IMR-90 (cell line): ENCODE results near the gene MTHFSD. TPM values are rescaled to one million over a fixed set of nuclear protein-coding genes. Genes with fewer than 3 reads are reported as not detected.

Source experiments
- ATAC-seq: fragments of 200-7000 bp; cut with Tn5 transposase; 2 replicates; pipeline ENCODE4 v1.9.1; 2020; ENCODE audit warnings: low read depth, mild to moderate bottlenecking, moderate library complexity
- BruUV-seq: library from RNA; stranded (reverse); fragments of 400-500 nt; replicated peaks from 2 replicates; lab custom pipeline; 2021; lab: Mats Ljungman, UMichigan
- CTCF ChIA-PET: fragments of 300-600 bp; formaldehyde crosslinking; extraction: SDS; loops from one replicate; lab custom pipeline; 2021; ENCODE audit warnings: antibody characterized with exemption; lab: Yijun Ruan, JAX
- POLR2A ChIA-PET: fragments of 300-600 bp; sonication (Branson Sonifier 250); formaldehyde crosslinking; loops from one replicate; lab custom pipeline; 2022; ENCODE audit warnings: antibody characterized with exemption; ENCODE audit not compliant: unreplicated experiment; lab: Charles Lee
- DNase-seq: peaks from one replicate; pipeline ENCODE4 v3.0.0; 2013
- H2AFZ ChIP-seq: replicated peaks from 2 replicates; pipeline ENCODE3; 2013; ENCODE audit warnings: low read length, mild to moderate bottlenecking; ENCODE audit not compliant: poor library complexity
- H2AK5ac ChIP-seq: 2 replicates; pipeline ENCODE4 v1.6.1; 2013; ENCODE audit warnings: low read depth, low read length, inconsistent platforms
- H2AK9ac ChIP-seq: replicated peaks from 2 replicates; pipeline ENCODE3; 2013; ENCODE audit warnings: mild to moderate bottlenecking, low read depth, low read length, moderate library complexity; ENCODE audit not compliant: poor library complexity
- H2BK120ac ChIP-seq: 2 replicates; pipeline ENCODE4 v1.6.1; 2013; ENCODE audit warnings: low read depth, low read length, inconsistent platforms
- H2BK15ac ChIP-seq: 3 replicates; pipeline ENCODE4 v1.6.1; 2013; ENCODE audit warnings: low read depth, low read length, inconsistent platforms
- H2BK20ac ChIP-seq: 2 replicates; pipeline ENCODE4 v1.6.1; 2013; ENCODE audit warnings: low read depth, mild to moderate bottlenecking, inconsistent platforms, low read length, moderate library complexity
- H2BK5ac ChIP-seq: 2 replicates; pipeline ENCODE4 v1.6.1; 2013; ENCODE audit warnings: mild to moderate bottlenecking, low read depth, low read length, inconsistent platforms; ENCODE audit not compliant: poor library complexity, severe bottlenecking
- H3K14ac ChIP-seq: replicated peaks from 2 replicates; pipeline ENCODE4 v1.6.1; 2013; ENCODE audit warnings: low read depth, low read length, inconsistent platforms
- H3K18ac ChIP-seq: 2 replicates; pipeline ENCODE4 v1.6.1; 2013; ENCODE audit warnings: low read depth, low read length, control low read depth
- H3K23ac ChIP-seq: 2 replicates; pipeline ENCODE4 v1.6.1; 2013; ENCODE audit warnings: low read depth, low read length, inconsistent platforms
- H3K27ac ChIP-seq: 2 replicates; pipeline ENCODE4 v1.5.1; 2013; ENCODE audit warnings: mild to moderate bottlenecking, control low read depth, low read length; ENCODE audit not compliant: insufficient read depth
- H3K27me3 ChIP-seq: 2 replicates; pipeline ENCODE4 v1.6.1; 2013; ENCODE audit warnings: low read length; ENCODE audit not compliant: control insufficient read depth, insufficient read depth
- H3K36me3 ChIP-seq: 2 replicates; pipeline ENCODE4 v1.6.1; 2013; ENCODE audit warnings: low read length, mixed read lengths; ENCODE audit not compliant: control insufficient read depth, insufficient read depth
- H3K4ac ChIP-seq: 2 replicates; pipeline ENCODE4 v1.6.1; 2013; ENCODE audit warnings: low read depth, low read length, inconsistent platforms
- H3K4me1 ChIP-seq: 2 replicates; pipeline ENCODE4 v1.6.1; 2013; ENCODE audit warnings: low read length, mixed read lengths; ENCODE audit not compliant: control insufficient read depth, insufficient read depth
- H3K4me2 ChIP-seq: 2 replicates; pipeline ENCODE4 v1.6.1; 2013; ENCODE audit warnings: low read depth, mild to moderate bottlenecking, control low read depth, low read length, moderate library complexity
- H3K4me3 ChIP-seq: 2 replicates; pipeline ENCODE4 v1.5.1; 2013; ENCODE audit warnings: low read depth, mild to moderate bottlenecking, control low read depth, low read length, moderate library complexity; ENCODE audit not compliant: insufficient read depth
- H3K56ac ChIP-seq: 2 replicates; pipeline ENCODE4 v1.6.1; 2013; ENCODE audit warnings: low read length, inconsistent platforms; ENCODE audit not compliant: insufficient read depth; ENCODE audit errors: extremely low read depth
- H3K79me1 ChIP-seq, 2 experiments: 2 replicates each; pipeline ENCODE4 v1.6.1; 2013; ENCODE audit warnings: low read length in 2 of 2, inconsistent platforms in 1 of 2, low read depth in 1 of 2
- H3K9ac ChIP-seq: 2 replicates; pipeline ENCODE4 v1.6.1; 2013; ENCODE audit warnings: low read depth, low read length, control low read depth
- H3K9me1 ChIP-seq: 2 replicates; pipeline ENCODE4 v1.6.1; 2013; ENCODE audit warnings: low read length, inconsistent platforms; ENCODE audit not compliant: insufficient read depth
- H3K9me3 ChIP-seq: 2 replicates; pipeline ENCODE4 v1.6.1; 2013; ENCODE audit warnings: low read length; ENCODE audit not compliant: control insufficient read depth, insufficient read depth
- H4K20me1 ChIP-seq: 2 replicates; pipeline ENCODE4 v1.6.1; 2013; ENCODE audit warnings: low read length, inconsistent platforms; ENCODE audit not compliant: insufficient read depth
- H4K5ac ChIP-seq: 2 replicates; pipeline ENCODE4 v1.6.1; 2013; ENCODE audit warnings: mild to moderate bottlenecking, low read depth, low read length, control low read depth
- H4K8ac ChIP-seq, 2 experiments: 2 replicates each; pipeline ENCODE4 v1.6.1; 2013; ENCODE audit warnings: low read depth in 2 of 2, low read length in 2 of 2, control low read depth in 1 of 2, inconsistent platforms in 1 of 2
- H4K91ac ChIP-seq: 2 replicates; pipeline ENCODE4 v1.6.1; 2013; ENCODE audit warnings: low read depth, low read length, inconsistent platforms; ENCODE audit not compliant: insufficient read depth
- BHLHE40 ChIP-seq: fragments of 150-350 bp; IDR thresholded peaks from 2 replicates; pipeline ENCODE4 v1.6.1; 2016; ENCODE audit warnings: mild to moderate bottlenecking, low read depth, low read length
- CEBPB ChIP-seq: IDR thresholded peaks from 2 replicates; pipeline ENCODE4 v1.6.1; 2012; ENCODE audit warnings: low read depth, low read length, improper control_type of control experiment
- CHD1 ChIP-seq: IDR thresholded peaks from 2 replicates; pipeline ENCODE4 v1.6.1; 2012; ENCODE audit warnings: low read depth, low read length, improper control_type of control experiment
- CTCF ChIP-seq: conservative IDR thresholded peaks from 2 replicates; pipeline ENCODE4 v1.5.1; 2012; ENCODE audit warnings: mild to moderate bottlenecking, low read depth, low read length, improper control_type of control experiment
- FOS ChIP-seq: fragments of 150-350 bp; IDR thresholded peaks from 2 replicates; pipeline ENCODE4 v1.6.1; 2016; ENCODE audit warnings: low read depth, low read length
- MAFK ChIP-seq: IDR thresholded peaks from 2 replicates; pipeline ENCODE4 v1.6.1; 2012; ENCODE audit warnings: low read depth, low read length, improper control_type of control experiment
- MAZ ChIP-seq: IDR thresholded peaks from 2 replicates; pipeline ENCODE4 v1.6.1; 2012; ENCODE audit warnings: low read depth, mild to moderate bottlenecking, low read length, improper control_type of control experiment, moderate library complexity, borderline replicate concordance
- POLR2A ChIP-seq: IDR thresholded peaks from 2 replicates; pipeline ENCODE4 v1.6.1; 2012; ENCODE audit warnings: mild to moderate bottlenecking, low read depth, low read length
- RAD21 ChIP-seq: IDR thresholded peaks from 2 replicates; pipeline ENCODE4 v1.6.1; 2012; ENCODE audit warnings: low read length, improper control_type of control experiment
- RCOR1 ChIP-seq: IDR thresholded peaks from 2 replicates; pipeline ENCODE4 v1.6.1; 2012; ENCODE audit warnings: mild to moderate bottlenecking, low read length, improper control_type of control experiment; ENCODE audit not compliant: insufficient replicate concordance
- SMC3 ChIP-seq: fragments of 150-350 bp; IDR thresholded peaks from 2 replicates; pipeline ENCODE4 v1.6.1; 2016; ENCODE audit warnings: low read depth, mild to moderate bottlenecking, antibody characterized with exemption, low read length, moderate library complexity
- USF2 ChIP-seq: fragments of 150-350 bp; IDR thresholded peaks from 2 replicates; pipeline ENCODE4 v1.6.1; 2017; ENCODE audit warnings: mild to moderate bottlenecking, antibody characterized with exemption, low read length, low read depth
- WGBS, 2 experiments: methylation state at CpG; one replicate each; pipeline versions ENCODE4 v1.1.5 to v1.1.7; 2013; ENCODE audit warnings: missing lambda C conversion rate in 2 of 2; ENCODE audit not compliant: insufficient read length in 1 of 2; ENCODE audit errors: extremely low coverage in 2 of 2; 5-methylcytosine and 5-hydroxymethylcytosine counted together
- dilution Hi-C: fragments of 300-500 bp; cut with HindIII; formaldehyde crosslinking; loops from one replicate; pipeline ENCODE4 v1.14.3; 2018; ENCODE audit warnings: low sequenced_read_pairs; ENCODE audit not compliant: unreplicated experiment
- in situ Hi-C: fragments of 300-500 bp; cut with MboI; formaldehyde crosslinking; loops from 3 replicates; pipeline ENCODE4 v1.14.3; 2019; ENCODE audit warnings: low sequenced_read_pairs, inconsistent platforms, mixed read lengths
- intact Hi-C: fragments of 100-400 bp; cut with micrococcal nuclease; formaldehyde crosslinking; loops from 2 replicates; pipeline ENCODE4 v1.10.0; 2022
- polyA plus RNA-seq, 3 experiments: library from polyadenylated mRNA; depleted of rRNA; stranded (reverse); fragments of >200 nt; gene quantifications; 2 replicates each; pipeline ENCODE4 v1.2.3, GENCODE V29; 2012; ENCODE audit warnings: low replicate concordance in 1 of 3
- total RNA-seq: library from RNA; depleted of rRNA; stranded (reverse); fragments of >200 nt; gene quantifications from 2 replicates; pipeline ENCODE4 v1.2.3, GENCODE V29; 2012
- TF ChIP-seq, protein P1 (sequence below): fragments of 150-350 bp; IDR thresholded peaks from 2 replicates; pipeline ENCODE4 v1.6.1; 2016; ENCODE audit warnings: low read depth, mild to moderate bottlenecking, low read length, moderate library complexity, borderline replicate concordance

Gene MTHFSD
- total and polyA plus RNA-seq, 2 of the 4 experiments (the other 2 are of a cell fraction): 8.2 to 16.8 TPM

- Histone ChIP-seq H2BK5ac (no peak overlapping the region), H2BK15ac (peak overlapping the region; percentile 58; the same call in 1 of the 3 replicates), H3K79me1 (peaks cover 0 to 10% of the 10 kb centered on the region in 2 experiments; a peak in 3 of 4 replicates), H3K56ac (no peak overlapping the region), H2AFZ (peak overlapping the region; percentile 88), H3K9ac (no peak overlapping the region), H4K20me1 (no peaks in the 10 kb centered on the region), H3K27me3 (no peaks in the 10 kb centered on the region), H4K8ac (peak overlapping the region in 1 of 2 experiments; percentile 19; a peak in 1 of 4 replicates), H3K4ac (peak overlapping the region; percentile 24; the same call in 1 of the 2 replicates), H3K4me2 (peak overlapping the region; percentile 44), H3K14ac (no peak overlapping the region), H4K91ac (no peak overlapping the region), H2BK120ac (no peak overlapping the region), H3K36me3 (no peaks in the 10 kb centered on the region), H2AK9ac (no peak overlapping the region), H3K27ac (no peak overlapping the region), H2AK5ac (no peak overlapping the region), H4K5ac (no peak overlapping the region), H3K9me1 (peaks cover 2% of the 10 kb centered on the region; the same call in 1 of the 2 replicates), H3K9me3 (no peaks in the 10 kb centered on the region), H3K18ac (no peak overlapping the region), H2BK20ac (no peak overlapping the region), H3K4me1 (peaks cover 6% of the 10 kb centered on the region), H3K23ac (no peak overlapping the region), H3K4me3 (no peak overlapping the region)
- dilution Hi-C loops: no loop called here
- in situ Hi-C loops: loop anchor here (5.0 kb wide), 1 partner anchor 496 kb away; no protein-coding TSS in a partner anchor
- ChIA-PET POLR2A (interaction anchor here (0.6 kb wide), 1 partner anchor 11 kb away, joined by 3 read pairs; no protein-coding TSS in a partner anchor), CTCF (interaction anchor here (2.0 kb wide), 1 partner anchor 497 kb away, joined by 18 read pairs; no protein-coding TSS in a partner anchor)
- TF ChIP-seq CEBPB (no peak), POLR2A (no peak), USF2 (no peak), MAZ (no peak), MAFK (no peak), RAD21 (no peak), SMC3 (no peak), CHD1 (no peak), FOS (no peak), RCOR1 (no peak), BHLHE40 (no peak), CTCF (no peak)
- TF ChIP-seq, protein P1, sequence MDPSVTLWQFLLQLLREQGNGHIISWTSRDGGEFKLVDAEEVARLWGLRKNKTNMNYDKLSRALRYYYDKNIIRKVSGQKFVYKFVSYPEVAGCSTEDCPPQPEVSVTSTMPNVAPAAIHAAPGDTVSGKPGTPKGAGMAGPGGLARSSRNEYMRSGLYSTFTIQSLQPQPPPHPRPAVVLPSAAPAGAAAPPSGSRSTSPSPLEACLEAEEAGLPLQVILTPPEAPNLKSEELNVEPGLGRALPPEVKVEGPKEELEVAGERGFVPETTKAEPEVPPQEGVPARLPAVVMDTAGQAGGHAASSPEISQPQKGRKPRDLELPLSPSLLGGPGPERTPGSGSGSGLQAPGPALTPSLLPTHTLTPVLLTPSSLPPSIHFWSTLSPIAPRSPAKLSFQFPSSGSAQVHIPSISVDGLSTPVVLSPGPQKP: no peak
- intact Hi-C loops: loop anchor here (2.0 to 10.0 kb wide), 2 partner anchors 637 to 1069 kb away; no protein-coding TSS in a partner anchor
- BruUV-seq: no TSS peak
- ATAC-seq: no peak
- DNase-seq: no peak
- 33% methylated on average over 17 of the region's 53 CpGs; no CpG with 5 or more reads in 1 of the 2 experiments for WGBS, 2 experiments
Observed at GRCh38 chr16:86565644-86566511, 10.8 kb upstream of the MTHFSD start.
